Measurements from ENCODE around the gene MATR3. TPM values are rescaled to one million over a fixed set of nuclear protein-coding genes. Genes with fewer than 3 reads are reported as not detected.

The MATR3 gene
- total RNA-seq, 4 donors from 2014 or later: 270 to 549 (median 314) TPM

DNA sequence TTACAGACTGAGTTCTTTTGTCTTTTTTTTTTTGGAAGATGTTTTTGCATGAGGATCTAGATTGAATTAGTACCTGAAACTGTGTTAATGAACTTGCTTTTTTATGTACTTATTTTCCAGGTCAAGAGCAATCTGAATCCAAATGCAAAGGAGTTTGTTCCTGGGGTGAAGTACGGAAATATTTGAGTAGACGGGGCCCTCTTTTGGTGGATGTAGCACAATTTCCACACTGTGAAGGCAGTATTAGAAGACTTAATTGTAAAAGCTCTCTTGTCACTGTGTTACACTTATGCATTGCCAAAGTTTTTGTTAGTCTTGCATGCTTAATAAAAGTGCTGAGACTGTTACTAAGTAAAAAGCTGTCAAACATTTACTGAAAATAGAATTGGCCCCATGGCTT, 75.1 kb downstream of the MATR3 start:
- DNase-seq: no peak
- TF ChIP-seq POLR2A (IDR thresholded peaks at IDR 0.05): no peak
- TF ChIP-seq, protein P1, sequence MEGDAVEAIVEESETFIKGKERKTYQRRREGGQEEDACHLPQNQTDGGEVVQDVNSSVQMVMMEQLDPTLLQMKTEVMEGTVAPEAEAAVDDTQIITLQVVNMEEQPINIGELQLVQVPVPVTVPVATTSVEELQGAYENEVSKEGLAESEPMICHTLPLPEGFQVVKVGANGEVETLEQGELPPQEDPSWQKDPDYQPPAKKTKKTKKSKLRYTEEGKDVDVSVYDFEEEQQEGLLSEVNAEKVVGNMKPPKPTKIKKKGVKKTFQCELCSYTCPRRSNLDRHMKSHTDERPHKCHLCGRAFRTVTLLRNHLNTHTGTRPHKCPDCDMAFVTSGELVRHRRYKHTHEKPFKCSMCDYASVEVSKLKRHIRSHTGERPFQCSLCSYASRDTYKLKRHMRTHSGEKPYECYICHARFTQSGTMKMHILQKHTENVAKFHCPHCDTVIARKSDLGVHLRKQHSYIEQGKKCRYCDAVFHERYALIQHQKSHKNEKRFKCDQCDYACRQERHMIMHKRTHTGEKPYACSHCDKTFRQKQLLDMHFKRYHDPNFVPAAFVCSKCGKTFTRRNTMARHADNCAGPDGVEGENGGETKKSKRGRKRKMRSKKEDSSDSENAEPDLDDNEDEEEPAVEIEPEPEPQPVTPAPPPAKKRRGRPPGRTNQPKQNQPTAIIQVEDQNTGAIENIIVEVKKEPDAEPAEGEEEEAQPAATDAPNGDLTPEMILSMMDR (IDR thresholded peaks at IDR 0.05): no peak
- Histone ChIP-seq H3K4me3 (no peak overlapping the region), H3K27me3 (no peaks in the 10 kb centered on the region), H3K9me3 (no peaks in the 10 kb centered on the region), H3K27ac (no peak overlapping the region), H3K36me3 (no peaks in the 10 kb centered on the region), H3K4me1 (peaks cover 0 to 5% of the 10 kb centered on the region in 2 donors)
- intact Hi-C loops (cut with DNase I; ENCODE audit: low total_unique reads): no loop called here

GRCh38 chr5:139369181-139369580, 75.6 kb downstream of the MATR3 start:
- no peak for TF ChIP-seq POLR2A (IDR thresholded peaks at IDR 0.05)
- TF ChIP-seq, protein P1 (IDR thresholded peaks at IDR 0.05): no peak
- intact Hi-C loops (cut with DNase I; ENCODE audit: low total_unique reads): no loop called here
- Histone ChIP-seq H3K27me3 (no peaks in the 10 kb centered on the region), H3K9me3 (no peaks in the 10 kb centered on the region), H3K27ac (no peak overlapping the region), H3K4me3 (no peak overlapping the region), H3K36me3 (no peaks in the 10 kb centered on the region), H3K4me1 (peaks cover 0 to 5% of the 10 kb centered on the region in 2 donors)
- DNase-seq: no peak

GRCh38 chr5:139371482-139372435, 78.2 kb downstream of the MATR3 start:
- Histone ChIP-seq H3K27me3 (no peaks in the 10 kb centered on the region), H3K9me3 (no peaks in the 10 kb centered on the region), H3K4me3 (no peak overlapping the region), H3K36me3 (no peaks in the 10 kb centered on the region), H3K27ac (no peak overlapping the region), H3K4me1 (no peaks in the 10 kb centered on the region)
- peak in 1 of 2 donors; percentile 10 for DNase-seq
- TF ChIP-seq, protein P1 (IDR thresholded peaks at IDR 0.05): no peak
- no peak for TF ChIP-seq POLR2A (IDR thresholded peaks at IDR 0.05)
- intact Hi-C loops (cut with DNase I; ENCODE audit: low total_unique reads): no loop called here

GRCh38 chr5:139374909-139375308, 81.4 kb downstream of the MATR3 start:
- Histone ChIP-seq H3K9me3 (no peaks in the 10 kb centered on the region), H3K27me3 (no peaks in the 10 kb centered on the region), H3K4me3 (no peak overlapping the region), H3K36me3 (no peaks in the 10 kb centered on the region), H3K4me1 (no peaks in the 10 kb centered on the region), H3K27ac (no peak overlapping the region)
- intact Hi-C loops (cut with DNase I; ENCODE audit: low total_unique reads): no loop called here
- no peak for TF ChIP-seq POLR2A (IDR thresholded peaks at IDR 0.05)
- TF ChIP-seq, protein P1 (IDR thresholded peaks at IDR 0.05): no peak
- peak in 1 of 2 donors; percentile 5 for DNase-seq

DNA sequence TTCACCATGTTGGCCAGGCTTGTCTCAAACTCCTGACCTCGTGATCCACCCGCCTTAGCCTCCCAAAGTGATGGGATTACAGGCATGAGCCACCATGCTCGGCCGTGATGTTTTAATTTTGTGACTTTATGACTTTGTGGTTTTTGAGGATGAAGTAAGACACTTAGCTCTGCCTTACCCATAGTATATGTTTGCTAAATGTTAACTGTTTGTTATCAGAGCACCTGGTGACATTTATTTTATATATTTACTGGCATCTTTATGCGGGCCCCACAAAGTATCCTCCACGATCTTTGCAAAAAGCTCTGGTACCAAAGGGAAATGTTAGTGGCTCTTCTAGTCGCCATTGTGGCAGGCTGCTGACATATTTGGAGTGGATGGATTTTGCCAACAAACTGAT, 82.8 kb downstream of the MATR3 start:
- DNase-seq: peak in 1 of 2 donors; percentile 7
- H3K27ac ChIP-seq: no peak overlapping the region
- H3K27me3 ChIP-seq: no peaks in the 10 kb centered on the region
- H3K36me3 ChIP-seq: no peaks in the 10 kb centered on the region
- no peak for TF ChIP-seq POLR2A (IDR thresholded peaks at IDR 0.05)
- TF ChIP-seq, protein P1 (IDR thresholded peaks at IDR 0.05): no peak
- intact Hi-C loops (cut with DNase I; ENCODE audit: low total_unique reads): no loop called here
- no peaks in the 10 kb centered on the region for H3K9me3 ChIP-seq
- no peak overlapping the region for H3K4me3 ChIP-seq
- no peaks in the 10 kb centered on the region for H3K4me1 ChIP-seq

Data from uterus (tissue), 4 donors.